K562 (cell line): ENCODE data around the gene CFL1. TPM values are rescaled to one million over a fixed set of nuclear protein-coding genes. Genes with fewer than 3 reads are reported as not detected.

Experiments
- ARHGAP35 ChIP-seq: fragments of 450-650 bp; IDR thresholded peaks from 2 replicates; pipeline ENCODE4 v1.6.1; 2018; ENCODE audit not compliant: partially characterized antibody
- ATF1 ChIP-seq, 2 experiments: fragments of 450-650 bp in 1 of 2; IDR thresholded peaks; 2 replicates each; pipeline ENCODE4 v1.6.1; 2016; ENCODE audit warnings: missing compliant biosample characterization in 1 of 2, missing genetic modification characterization in 1 of 2
- BRD4 ChIP-seq: fragments of 200-600 bp; sonication (generic); IDR thresholded peaks from 2 replicates; pipeline ENCODE4 v1.6.1; 2017; ENCODE audit warnings: inconsistent platforms
- CCAR2 ChIP-seq: fragments of 200-400 bp; formaldehyde crosslinking; IDR thresholded peaks from 2 replicates; pipeline ENCODE4 v1.6.1; 2017; ENCODE audit warnings: mild to moderate bottlenecking, low read depth, low read length
- CEBPG ChIP-seq, 3 experiments: fragments of 200-800 bp in 1 of 3; sonication (Bioruptor generic) in 1 of 3; sonication (generic) in 1 of 3; formaldehyde crosslinking in 1 of 3; IDR thresholded peaks in 2 of 3; conservative IDR thresholded peaks in 1 of 3; 2 replicates each; pipeline versions ENCODE4 v1.6.1 to v1.8.0; 2016 to 2022; ENCODE audit warnings: missing compliant biosample characterization in 2 of 3, missing genetic modification characterization in 2 of 3, mild to moderate bottlenecking in 1 of 3, missing genetic modification reagents in 1 of 3
- CSDE1 ChIP-seq, 2 experiments: fragments of 450-650 bp; IDR thresholded peaks; 2 replicates each; pipeline ENCODE4 v1.6.1; 2016; ENCODE audit warnings: mild to moderate bottlenecking in 1 of 2
- EP300 ChIP-seq: IDR thresholded peaks from 2 replicates; pipeline ENCODE4 v1.6.1; 2012; ENCODE audit warnings: low read length, improper control_type of control experiment
- EWSR1 ChIP-seq: fragments of 450-650 bp; IDR thresholded peaks from 2 replicates; pipeline ENCODE4 v1.6.1; 2018; ENCODE audit warnings: borderline replicate concordance, mild to moderate bottlenecking, low read depth, moderate library complexity; ENCODE audit not compliant: partially characterized antibody
- GATAD2A ChIP-seq: fragments of 450-650 bp; IDR thresholded peaks from 2 replicates; pipeline ENCODE4 v1.6.1; 2017
- HMBOX1 ChIP-seq: sonication (generic); IDR thresholded peaks from 2 replicates; pipeline ENCODE4 v1.6.1; 2016
- HMGN3 ChIP-seq: IDR thresholded peaks from 2 replicates; pipeline ENCODE4 v1.6.1; 2011; ENCODE audit warnings: borderline replicate concordance, low read depth, mild to moderate bottlenecking, mixed read lengths, low read length; ENCODE audit not compliant: insufficient read length; ENCODE audit errors: extremely low read depth
- ILF3 ChIP-seq: fragments of 450-650 bp; IDR thresholded peaks from 2 replicates; pipeline ENCODE4 v1.6.1; 2018; ENCODE audit warnings: antibody characterized with exemption, mild to moderate bottlenecking, moderate library complexity, borderline replicate concordance
- JUNB ChIP-seq: fragments of 450-650 bp; formaldehyde crosslinking; conservative IDR thresholded peaks from 2 replicates; pipeline ENCODE4 v1.4.0; 2020; ENCODE audit warnings: mild to moderate bottlenecking
- KAT7 ChIP-seq: sonication (generic); formaldehyde crosslinking; IDR thresholded peaks from 2 replicates; pipeline ENCODE4 v1.8.0; 2022; ENCODE audit warnings: missing genetic modification reagents, mild to moderate bottlenecking, borderline replicate concordance
- L3MBTL2 ChIP-seq: fragments of 450-650 bp; IDR thresholded peaks from 2 replicates; pipeline ENCODE4 v1.6.1; 2016; ENCODE audit warnings: mild to moderate bottlenecking, moderate library complexity
- MAZ ChIP-seq, 2 experiments: fragments of 450-650 bp in 1 of 2; sonication (generic) in 1 of 2; formaldehyde crosslinking; IDR thresholded peaks in 1 of 2; conservative IDR thresholded peaks in 1 of 2; 2 replicates each; pipeline versions ENCODE4 v1.4.0 to v1.5.0; 2020; ENCODE audit warnings: mild to moderate bottlenecking in 1 of 2, missing genetic modification reagents in 1 of 2
- MYC ChIP-seq, 2 experiments: fragments of 250-450 bp in 1 of 2; sonication (Bioruptor Pico) in 1 of 2; IDR thresholded peaks; 2 replicates each; pipeline versions ENCODE4 v1.5.1 to v1.6.1; 2012 to 2021; ENCODE audit warnings: low read depth in 2 of 2, borderline replicate concordance in 1 of 2, improper control_type of control experiment in 1 of 2, low read length in 1 of 2, mild to moderate bottlenecking in 1 of 2, moderate library complexity in 1 of 2
- NR2F6 ChIP-seq: fragments of 450-650 bp; formaldehyde crosslinking; IDR thresholded peaks from 2 replicates; pipeline ENCODE4 v1.4.0; 2020; ENCODE audit warnings: mild to moderate bottlenecking
- PHTF2 ChIP-seq: fragments of 250-450 bp; sonication (Bioruptor Pico); IDR thresholded peaks from 2 replicates; pipeline ENCODE4 v1.5.0; 2021; ENCODE audit warnings: mild to moderate bottlenecking
- RBFOX2 ChIP-seq: fragments of 200-400 bp; formaldehyde crosslinking; IDR thresholded peaks from 2 replicates; pipeline ENCODE4 v1.6.1; 2017; ENCODE audit warnings: low read depth, mild to moderate bottlenecking, low read length, moderate library complexity
- RHOXF2B ChIP-seq: fragments of 250-450 bp; sonication (Bioruptor Pico); conservative IDR thresholded peaks from 2 replicates; pipeline ENCODE4 v1.5.1; 2021
- RNF2 ChIP-seq: sonication (generic); IDR thresholded peaks from 2 replicates; pipeline ENCODE4 v1.6.1; 2016
- TEAD4 ChIP-seq, 2 experiments: sonication (generic) in 1 of 2; formaldehyde crosslinking in 1 of 2; IDR thresholded peaks; 2 replicates each; pipeline versions ENCODE4 v1.6.1 to v1.8.0; 2012 to 2022; ENCODE audit warnings: borderline replicate concordance in 1 of 2, inconsistent platforms in 1 of 2, low read length in 1 of 2, mild to moderate bottlenecking in 1 of 2, missing genetic modification reagents in 1 of 2
- XRCC5 ChIP-seq: fragments of 200-400 bp; formaldehyde crosslinking; IDR thresholded peaks from 2 replicates; pipeline ENCODE4 v1.6.1; 2017; ENCODE audit warnings: low read depth, mild to moderate bottlenecking, low read length
- ZBTB1 ChIP-seq: sonication (generic); formaldehyde crosslinking; IDR thresholded peaks from 2 replicates; pipeline ENCODE4 v1.8.1; 2023; ENCODE audit warnings: missing genetic modification reagents, low read depth, mild to moderate bottlenecking, borderline replicate concordance
- ZBTB7A ChIP-seq: IDR thresholded peaks from 2 replicates; pipeline ENCODE4 v1.6.1; 2011; ENCODE audit warnings: low read depth, mild to moderate bottlenecking, low read length, moderate library complexity, borderline replicate concordance; ENCODE audit not compliant: control insufficient read depth
- ZNF263 ChIP-seq: sonication (generic); formaldehyde crosslinking; IDR thresholded peaks from 2 replicates; pipeline ENCODE4 v1.8.0; 2022; ENCODE audit warnings: mild to moderate bottlenecking, missing genetic modification reagents, borderline replicate concordance
- ZNF354B ChIP-seq: fragments of 250-450 bp; sonication (Bioruptor Pico); IDR thresholded peaks from 2 replicates; pipeline ENCODE4 v1.4.0; 2020
- ZNF431 ChIP-seq: sonication (generic); formaldehyde crosslinking; IDR thresholded peaks from 2 replicates; pipeline ENCODE4 v1.8.0; 2022; ENCODE audit warnings: mild to moderate bottlenecking, missing genetic modification reagents
- polyA plus RNA-seq, 8 experiments: library from polyadenylated mRNA; depleted of rRNA in 4 of 8; stranded (reverse) in 5 of 8; unstranded in 3 of 8; fragments of >200 nt; fragmentation: Nextera tagmentation in 2 of 8; fragmentation: Illumina TruSeq in 1 of 8; extraction: Ambion mirVana in 2 of 8; extraction: Trizol in 1 of 8; gene quantifications; 2 replicates each; pipeline versions ENCODE4 v1.2.1 to v1.2.3, GENCODE V29; 2011 to 2014; ENCODE audit warnings: inconsistent platforms in 1 of 8, missing spikeins in 1 of 8
- total RNA-seq, 7 experiments: library from RNA; depleted of rRNA in 6 of 7; stranded (reverse); fragments of >200 nt in 6 of 7; fragmentation: Illumina TruSeq in 2 of 7; extraction: Trizol in 2 of 7; gene quantifications; 2 replicates each; pipeline versions ENCODE4 v1.2.1 to v1.2.3, GENCODE V29; 2011 to 2021; ENCODE audit warnings: low replicate concordance in 1 of 7

The CFL1 gene
- total and polyA plus RNA-seq, 9 of the 15 experiments (the other 6 are each of a cell fraction or from before 2014, with no cell fraction given): 105 to 1,101 (median 859) TPM

- TF ChIP-seq CCAR2: no peak
- TF ChIP-seq CSDE1 (IDR thresholded peaks at IDR 0.05): no peak
- no peak for TF ChIP-seq BRD4
- TF ChIP-seq ILF3: no peak
- peak; percentile 85 for TF ChIP-seq ZNF263 (CRISPR knock-in tag)
- TF ChIP-seq RHOXF2B (CRISPR knock-in tag): no peak
- TF ChIP-seq GATAD2A: peak; percentile 82; the same call in 1 of the 2 replicates
- TF ChIP-seq ZNF431 (CRISPR knock-in tag): 0 out of 2 replicates have a peak, but pooled peaks have one; percentile 45
- TF ChIP-seq EP300: peak; percentile 74
- TF ChIP-seq ZBTB1 (CRISPR knock-in tag): peak; percentile 86; the same call in 1 of the 2 replicates
- TF ChIP-seq TEAD4 (IDR thresholded peaks at IDR 0.05; ENCODE audit: low read length): peak; percentile 78
- TF ChIP-seq TEAD4 (CRISPR knock-in tag; IDR thresholded peaks at IDR 0.05; ENCODE audit: borderline replicate concordance): 0 out of 2 replicates have a peak, but pooled peaks have one; percentile 72
- TF ChIP-seq L3MBTL2: no peak
- peak; percentile 51; the same call in 1 of the 2 replicates for TF ChIP-seq XRCC5
- TF ChIP-seq ATF1 (CRISPR knock-in tag; IDR thresholded peaks at IDR 0.05): no peak
- TF ChIP-seq ATF1 (tag; IDR thresholded peaks at IDR 0.05): 0 out of 2 replicates have a peak, but pooled peaks have one; percentile 11
- no peak for TF ChIP-seq CEBPG (CRISPR knock-in tag; IDR thresholded peaks at IDR 0.05)
- TF ChIP-seq CEBPG (tag; conservative IDR thresholded peaks at IDR 0.05 in 1 of 2, IDR thresholded peaks at IDR 0.05 in 1 of 2): no peak
- TF ChIP-seq HMBOX1: peak; percentile 27; the same call in 1 of the 2 replicates
- 0 out of 2 replicates have a peak, but pooled peaks have one; percentile 22 for TF ChIP-seq MYC (IDR thresholded peaks at IDR 0.05; ENCODE audit: low read depth, low read length)
- TF ChIP-seq MYC (CRISPR knock-in tag; IDR thresholded peaks at IDR 0.05; ENCODE audit: borderline replicate concordance, low read depth): no peak
- TF ChIP-seq JUNB (CRISPR knock-in tag): no peak
- peak; percentile 29 for TF ChIP-seq HMGN3
- no peak for TF ChIP-seq NR2F6 (CRISPR knock-in tag)
- peak; percentile 53 for TF ChIP-seq RBFOX2
- TF ChIP-seq EWSR1: no peak
- peak; percentile 50 to 76 for TF ChIP-seq MAZ (CRISPR knock-in tag; conservative IDR thresholded peaks at IDR 0.05 in 1 of 2, IDR thresholded peaks at IDR 0.05 in 1 of 2)
- TF ChIP-seq ARHGAP35: no peak
- 0 out of 2 replicates have a peak, but pooled peaks have one; percentile 45 for TF ChIP-seq KAT7 (CRISPR knock-in tag)
- TF ChIP-seq ZNF354B (CRISPR knock-in tag): no peak
- TF ChIP-seq ZBTB7A: peak; percentile 55; the same call in 1 of the 2 replicates
- TF ChIP-seq PHTF2: no peak
- peak; percentile 71; the same call in 1 of the 2 replicates for TF ChIP-seq RNF2
Observed at GRCh38 chr11:65903068-65903481, 45.1 kb upstream of the CFL1 start (continued).
